IMR-90 (cell line): Measurements from ENCODE around the gene FGF16. TPM values are rescaled to one million over a fixed set of nuclear protein-coding genes. Genes with fewer than 3 reads are reported as not detected.

Experiments used
- ATAC-seq: fragments of 200-7000 bp; cut with Tn5 transposase; 2 replicates; pipeline ENCODE4 v1.9.1; 2020; ENCODE audit warnings: low read depth, mild to moderate bottlenecking, moderate library complexity
- BruUV-seq: library from RNA; stranded (reverse); fragments of 400-500 nt; replicated peaks from 2 replicates; lab custom pipeline; 2021; lab: Mats Ljungman, UMichigan
- CTCF ChIA-PET: fragments of 300-600 bp; formaldehyde crosslinking; extraction: SDS; loops from one replicate; lab custom pipeline; 2021; ENCODE audit warnings: antibody characterized with exemption; lab: Yijun Ruan, JAX
- POLR2A ChIA-PET: fragments of 300-600 bp; sonication (Branson Sonifier 250); formaldehyde crosslinking; loops from one replicate; lab custom pipeline; 2022; ENCODE audit warnings: antibody characterized with exemption; ENCODE audit not compliant: unreplicated experiment; lab: Charles Lee
- DNase-seq: peaks from one replicate; pipeline ENCODE4 v3.0.0; 2013
- H2AFZ ChIP-seq: replicated peaks from 2 replicates; pipeline ENCODE3; 2013; ENCODE audit warnings: low read length, mild to moderate bottlenecking; ENCODE audit not compliant: poor library complexity
- H2AK5ac ChIP-seq: 2 replicates; pipeline ENCODE4 v1.6.1; 2013; ENCODE audit warnings: low read depth, low read length, inconsistent platforms
- H2AK9ac ChIP-seq: replicated peaks from 2 replicates; pipeline ENCODE3; 2013; ENCODE audit warnings: mild to moderate bottlenecking, low read depth, low read length, moderate library complexity; ENCODE audit not compliant: poor library complexity
- H2BK120ac ChIP-seq: 2 replicates; pipeline ENCODE4 v1.6.1; 2013; ENCODE audit warnings: low read depth, low read length, inconsistent platforms
- H2BK15ac ChIP-seq: 3 replicates; pipeline ENCODE4 v1.6.1; 2013; ENCODE audit warnings: low read depth, low read length, inconsistent platforms
- H2BK20ac ChIP-seq: 2 replicates; pipeline ENCODE4 v1.6.1; 2013; ENCODE audit warnings: low read depth, mild to moderate bottlenecking, inconsistent platforms, low read length, moderate library complexity
- H2BK5ac ChIP-seq: 2 replicates; pipeline ENCODE4 v1.6.1; 2013; ENCODE audit warnings: mild to moderate bottlenecking, low read depth, low read length, inconsistent platforms; ENCODE audit not compliant: poor library complexity, severe bottlenecking
- H3K14ac ChIP-seq: replicated peaks from 2 replicates; pipeline ENCODE4 v1.6.1; 2013; ENCODE audit warnings: low read depth, low read length, inconsistent platforms
- H3K18ac ChIP-seq: 2 replicates; pipeline ENCODE4 v1.6.1; 2013; ENCODE audit warnings: low read depth, low read length, control low read depth
- H3K23ac ChIP-seq: 2 replicates; pipeline ENCODE4 v1.6.1; 2013; ENCODE audit warnings: low read depth, low read length, inconsistent platforms
- H3K27ac ChIP-seq: 2 replicates; pipeline ENCODE4 v1.5.1; 2013; ENCODE audit warnings: mild to moderate bottlenecking, control low read depth, low read length; ENCODE audit not compliant: insufficient read depth
- H3K27me3 ChIP-seq: 2 replicates; pipeline ENCODE4 v1.6.1; 2013; ENCODE audit warnings: low read length; ENCODE audit not compliant: control insufficient read depth, insufficient read depth
- H3K36me3 ChIP-seq: 2 replicates; pipeline ENCODE4 v1.6.1; 2013; ENCODE audit warnings: low read length, mixed read lengths; ENCODE audit not compliant: control insufficient read depth, insufficient read depth
- H3K4ac ChIP-seq: 2 replicates; pipeline ENCODE4 v1.6.1; 2013; ENCODE audit warnings: low read depth, low read length, inconsistent platforms
- H3K4me1 ChIP-seq: 2 replicates; pipeline ENCODE4 v1.6.1; 2013; ENCODE audit warnings: low read length, mixed read lengths; ENCODE audit not compliant: control insufficient read depth, insufficient read depth
- H3K4me2 ChIP-seq: 2 replicates; pipeline ENCODE4 v1.6.1; 2013; ENCODE audit warnings: low read depth, mild to moderate bottlenecking, control low read depth, low read length, moderate library complexity
- H3K4me3 ChIP-seq: 2 replicates; pipeline ENCODE4 v1.5.1; 2013; ENCODE audit warnings: low read depth, mild to moderate bottlenecking, control low read depth, low read length, moderate library complexity; ENCODE audit not compliant: insufficient read depth
- H3K56ac ChIP-seq: 2 replicates; pipeline ENCODE4 v1.6.1; 2013; ENCODE audit warnings: low read length, inconsistent platforms; ENCODE audit not compliant: insufficient read depth; ENCODE audit errors: extremely low read depth
- H3K79me1 ChIP-seq, 2 experiments: 2 replicates each; pipeline ENCODE4 v1.6.1; 2013; ENCODE audit warnings: low read length in 2 of 2, inconsistent platforms in 1 of 2, low read depth in 1 of 2
- H3K9ac ChIP-seq: 2 replicates; pipeline ENCODE4 v1.6.1; 2013; ENCODE audit warnings: low read depth, low read length, control low read depth
- H3K9me1 ChIP-seq: 2 replicates; pipeline ENCODE4 v1.6.1; 2013; ENCODE audit warnings: low read length, inconsistent platforms; ENCODE audit not compliant: insufficient read depth
- H3K9me3 ChIP-seq: 2 replicates; pipeline ENCODE4 v1.6.1; 2013; ENCODE audit warnings: low read length; ENCODE audit not compliant: control insufficient read depth, insufficient read depth
- H4K20me1 ChIP-seq: 2 replicates; pipeline ENCODE4 v1.6.1; 2013; ENCODE audit warnings: low read length, inconsistent platforms; ENCODE audit not compliant: insufficient read depth
- H4K5ac ChIP-seq: 2 replicates; pipeline ENCODE4 v1.6.1; 2013; ENCODE audit warnings: mild to moderate bottlenecking, low read depth, low read length, control low read depth
- H4K8ac ChIP-seq, 2 experiments: 2 replicates each; pipeline ENCODE4 v1.6.1; 2013; ENCODE audit warnings: low read depth in 2 of 2, low read length in 2 of 2, control low read depth in 1 of 2, inconsistent platforms in 1 of 2
- H4K91ac ChIP-seq: 2 replicates; pipeline ENCODE4 v1.6.1; 2013; ENCODE audit warnings: low read depth, low read length, inconsistent platforms; ENCODE audit not compliant: insufficient read depth
- BHLHE40 ChIP-seq: fragments of 150-350 bp; IDR thresholded peaks from 2 replicates; pipeline ENCODE4 v1.6.1; 2016; ENCODE audit warnings: mild to moderate bottlenecking, low read depth, low read length
- CEBPB ChIP-seq: IDR thresholded peaks from 2 replicates; pipeline ENCODE4 v1.6.1; 2012; ENCODE audit warnings: low read depth, low read length, improper control_type of control experiment
- CHD1 ChIP-seq: IDR thresholded peaks from 2 replicates; pipeline ENCODE4 v1.6.1; 2012; ENCODE audit warnings: low read depth, low read length, improper control_type of control experiment
- CTCF ChIP-seq: conservative IDR thresholded peaks from 2 replicates; pipeline ENCODE4 v1.5.1; 2012; ENCODE audit warnings: mild to moderate bottlenecking, low read depth, low read length, improper control_type of control experiment
- ELK1 ChIP-seq: fragments of 150-350 bp; IDR thresholded peaks from 2 replicates; pipeline ENCODE4 v1.6.1; 2016; ENCODE audit warnings: low read depth, mild to moderate bottlenecking, low read length, moderate library complexity, borderline replicate concordance
- FOS ChIP-seq: fragments of 150-350 bp; IDR thresholded peaks from 2 replicates; pipeline ENCODE4 v1.6.1; 2016; ENCODE audit warnings: low read depth, low read length
- MAFK ChIP-seq: IDR thresholded peaks from 2 replicates; pipeline ENCODE4 v1.6.1; 2012; ENCODE audit warnings: low read depth, low read length, improper control_type of control experiment
- MAZ ChIP-seq: IDR thresholded peaks from 2 replicates; pipeline ENCODE4 v1.6.1; 2012; ENCODE audit warnings: low read depth, mild to moderate bottlenecking, low read length, improper control_type of control experiment, moderate library complexity, borderline replicate concordance
- MXI1 ChIP-seq: IDR thresholded peaks from 2 replicates; pipeline ENCODE4 v1.6.1; 2012; ENCODE audit warnings: low read depth, mild to moderate bottlenecking, low read length, moderate library complexity, borderline replicate concordance
- NFE2L2 ChIP-seq: fragments of 150-350 bp; IDR thresholded peaks from 2 replicates; pipeline ENCODE4 v1.6.1; 2016; ENCODE audit warnings: low read depth, mild to moderate bottlenecking, low read length
- POLR2A ChIP-seq: IDR thresholded peaks from 2 replicates; pipeline ENCODE4 v1.6.1; 2012; ENCODE audit warnings: mild to moderate bottlenecking, low read depth, low read length
- RAD21 ChIP-seq: IDR thresholded peaks from 2 replicates; pipeline ENCODE4 v1.6.1; 2012; ENCODE audit warnings: low read length, improper control_type of control experiment
- RCOR1 ChIP-seq: IDR thresholded peaks from 2 replicates; pipeline ENCODE4 v1.6.1; 2012; ENCODE audit warnings: mild to moderate bottlenecking, low read length, improper control_type of control experiment; ENCODE audit not compliant: insufficient replicate concordance
- RFX5 ChIP-seq: IDR thresholded peaks from 2 replicates; pipeline ENCODE4 v1.8.0; 2012; ENCODE audit warnings: low read depth, mild to moderate bottlenecking, low read length, moderate library complexity
- SMC3 ChIP-seq: fragments of 150-350 bp; IDR thresholded peaks from 2 replicates; pipeline ENCODE4 v1.6.1; 2016; ENCODE audit warnings: low read depth, mild to moderate bottlenecking, antibody characterized with exemption, low read length, moderate library complexity
- USF2 ChIP-seq: fragments of 150-350 bp; IDR thresholded peaks from 2 replicates; pipeline ENCODE4 v1.6.1; 2017; ENCODE audit warnings: mild to moderate bottlenecking, antibody characterized with exemption, low read length, low read depth
- WGBS, 2 experiments: methylation state at CpG; one replicate each; pipeline versions ENCODE4 v1.1.5 to v1.1.7; 2013; ENCODE audit warnings: missing lambda C conversion rate in 2 of 2; ENCODE audit not compliant: insufficient read length in 1 of 2; ENCODE audit errors: extremely low coverage in 2 of 2; 5-methylcytosine and 5-hydroxymethylcytosine counted together
- dilution Hi-C: fragments of 300-500 bp; cut with HindIII; formaldehyde crosslinking; loops from one replicate; pipeline ENCODE4 v1.14.3; 2018; ENCODE audit warnings: low sequenced_read_pairs; ENCODE audit not compliant: unreplicated experiment
- in situ Hi-C: fragments of 300-500 bp; cut with MboI; formaldehyde crosslinking; loops from 3 replicates; pipeline ENCODE4 v1.14.3; 2019; ENCODE audit warnings: low sequenced_read_pairs, inconsistent platforms, mixed read lengths
- intact Hi-C: fragments of 100-400 bp; cut with micrococcal nuclease; formaldehyde crosslinking; loops from 2 replicates; pipeline ENCODE4 v1.10.0; 2022
- polyA plus RNA-seq, 3 experiments: library from polyadenylated mRNA; depleted of rRNA; stranded (reverse); fragments of >200 nt; gene quantifications; 2 replicates each; pipeline ENCODE4 v1.2.3, GENCODE V29; 2012; ENCODE audit warnings: low replicate concordance in 1 of 3
- total RNA-seq: library from RNA; depleted of rRNA; stranded (reverse); fragments of >200 nt; gene quantifications from 2 replicates; pipeline ENCODE4 v1.2.3, GENCODE V29; 2012

The FGF16 gene
- total and polyA plus RNA-seq, 2 of the 4 experiments (the other 2 are of a cell fraction), result not detected

- Histone ChIP-seq H4K91ac (no peak overlapping the region), H4K8ac (no peak overlapping the region), H3K14ac (no peak overlapping the region), H3K36me3 (no peaks in the 10 kb centered on the region), H3K4me3 (no peak overlapping the region), H3K27ac (no peak overlapping the region), H3K9ac (no peak overlapping the region), H3K9me3 (peaks cover under 1% of the 10 kb centered on the region; the same call in 1 of the 2 replicates), H3K4ac (no peak overlapping the region), H4K20me1 (no peaks in the 10 kb centered on the region), H2BK5ac (no peak overlapping the region), H4K5ac (no peak overlapping the region), H2AK5ac (no peak overlapping the region), H3K9me1 (no peaks in the 10 kb centered on the region), H3K4me2 (no peak overlapping the region), H3K79me1 (no peaks in the 10 kb centered on the region), H2BK120ac (no peak overlapping the region), H2AFZ (no peak overlapping the region), H2AK9ac (no peak overlapping the region), H2BK20ac (no peak overlapping the region), H3K27me3 (no peaks in the 10 kb centered on the region), H3K18ac (no peak overlapping the region), H2BK15ac (no peak overlapping the region), H3K56ac (no peak overlapping the region), H3K4me1 (no peaks in the 10 kb centered on the region), H3K23ac (no peak overlapping the region)
- ATAC-seq (no peak), DNase-seq (no peak)
- intact Hi-C loops, result no loop called here
- no peak for TF ChIP-seq RCOR1
- no peak for TF ChIP-seq USF2
- no peak for TF ChIP-seq MXI1
- no peak for TF ChIP-seq CEBPB
- no peak for TF ChIP-seq CHD1
- no peak for TF ChIP-seq ELK1
- no peak for TF ChIP-seq RAD21
- no peak for TF ChIP-seq BHLHE40
- TF ChIP-seq POLR2A, result no peak
- no peak for TF ChIP-seq FOS
- TF ChIP-seq MAZ, result no peak
- TF ChIP-seq MAFK, result no peak
- no peak for TF ChIP-seq SMC3
- TF ChIP-seq CTCF, result no peak
- no peak for TF ChIP-seq RFX5
- no peak for TF ChIP-seq NFE2L2
- in situ Hi-C loops, result loop anchor here (10.0 kb wide), 1 partner anchor 60 kb away; no protein-coding TSS in a partner anchor
- no TSS peak for BruUV-seq
- WGBS, 2 experiments, result no CpG with 5 or more reads among the region's 1 CpG
- CTCF ChIA-PET, result no interaction called here
- POLR2A ChIA-PET, result no interaction called here
- dilution Hi-C loops, result no loop called here
Observed at GRCh38 chrX:77415161-77415560, 32.0 kb upstream of the FGF16 start.
